ENCODE results near the gene ZNF430. TPM values are rescaled to one million over a fixed set of nuclear protein-coding genes. Genes with fewer than 3 reads are reported as not detected.

Gene ZNF430
- total RNA-seq, 2 donors from 2014 or later: 14.0 to 14.6 TPM

DNA sequence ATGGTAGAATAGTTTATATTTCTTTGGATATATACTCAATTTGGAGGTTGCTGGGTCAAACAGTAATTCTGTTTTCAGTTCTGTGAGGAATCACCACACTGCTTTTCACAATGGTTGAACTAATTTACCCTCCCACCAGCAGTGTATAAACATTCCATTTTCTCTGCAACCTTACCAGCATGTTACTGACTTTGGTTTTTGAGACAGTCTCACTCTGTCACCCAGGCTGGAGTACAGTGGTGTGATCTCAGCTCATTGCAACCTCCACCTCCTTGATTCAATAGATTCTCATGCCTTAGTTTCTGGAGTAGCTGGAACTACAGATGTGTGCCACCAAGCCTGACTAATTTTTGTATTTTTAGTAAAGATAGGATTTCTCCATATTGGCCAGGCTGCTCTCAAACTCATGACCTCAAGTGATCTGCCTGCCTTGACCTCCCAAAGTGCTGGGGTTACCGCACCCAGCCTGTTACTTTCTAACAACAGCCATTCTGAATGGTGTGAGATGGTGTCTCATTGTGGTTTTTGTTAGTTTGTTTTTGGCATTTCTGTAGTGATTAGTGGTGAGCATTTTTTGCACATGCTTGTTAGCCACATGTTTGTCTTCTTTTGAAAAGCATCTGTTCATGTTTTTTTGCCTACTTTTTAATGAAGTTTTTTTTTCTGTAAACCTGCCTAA, 74.0 kb downstream of the ZNF430 start:
- TF ChIP-seq, protein P1, sequence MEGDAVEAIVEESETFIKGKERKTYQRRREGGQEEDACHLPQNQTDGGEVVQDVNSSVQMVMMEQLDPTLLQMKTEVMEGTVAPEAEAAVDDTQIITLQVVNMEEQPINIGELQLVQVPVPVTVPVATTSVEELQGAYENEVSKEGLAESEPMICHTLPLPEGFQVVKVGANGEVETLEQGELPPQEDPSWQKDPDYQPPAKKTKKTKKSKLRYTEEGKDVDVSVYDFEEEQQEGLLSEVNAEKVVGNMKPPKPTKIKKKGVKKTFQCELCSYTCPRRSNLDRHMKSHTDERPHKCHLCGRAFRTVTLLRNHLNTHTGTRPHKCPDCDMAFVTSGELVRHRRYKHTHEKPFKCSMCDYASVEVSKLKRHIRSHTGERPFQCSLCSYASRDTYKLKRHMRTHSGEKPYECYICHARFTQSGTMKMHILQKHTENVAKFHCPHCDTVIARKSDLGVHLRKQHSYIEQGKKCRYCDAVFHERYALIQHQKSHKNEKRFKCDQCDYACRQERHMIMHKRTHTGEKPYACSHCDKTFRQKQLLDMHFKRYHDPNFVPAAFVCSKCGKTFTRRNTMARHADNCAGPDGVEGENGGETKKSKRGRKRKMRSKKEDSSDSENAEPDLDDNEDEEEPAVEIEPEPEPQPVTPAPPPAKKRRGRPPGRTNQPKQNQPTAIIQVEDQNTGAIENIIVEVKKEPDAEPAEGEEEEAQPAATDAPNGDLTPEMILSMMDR (conservative IDR thresholded peaks at IDR 0.05): no peak
- H3K9ac ChIP-seq (ENCODE audit: extremely low read depth, low read length, poor library complexity, severe bottlenecking): no peak overlapping the region
- no peak for DNase-seq
- H3K27ac ChIP-seq (ENCODE audit: low read depth, low read length): no peak overlapping the region
- H3K36me3 ChIP-seq (ENCODE audit: control insufficient read depth, insufficient read depth, low read length): peaks cover 85% of the 10 kb centered on the region
- H3K27me3 ChIP-seq (ENCODE audit: control insufficient read depth, insufficient read depth, low read length, poor library complexity, severe bottlenecking): no peaks in the 10 kb centered on the region
- 83 to 100% methylated on average over 1 of the region's 1 CpG for WGBS, 2 experiments (ENCODE audit: insufficient coverage in 1 of 2, insufficient read length in 1 of 2)
- Mint-ChIP-seq H3K4me3 (no peak overlapping the region), H3K27ac (no peak overlapping the region), H3K27me3 (ENCODE audit: insufficient read depth) (no peaks in the 10 kb centered on the region), H3K4me1 (peaks cover 22% of the 10 kb centered on the region), H3K36me3 (ENCODE audit: low read depth) (peaks cover 66% of the 10 kb centered on the region), H3K9me3 (peaks cover 3% of the 10 kb centered on the region)
- peaks cover 4% of the 10 kb centered on the region for H3K9me3 ChIP-seq (ENCODE audit: control insufficient read depth, low read length)
- H3K4me1 ChIP-seq (ENCODE audit: control insufficient read depth, insufficient read depth, low read length): peaks cover 2% of the 10 kb centered on the region
- no peak overlapping the region for H3K4me3 ChIP-seq (ENCODE audit: low read length)

DNA sequence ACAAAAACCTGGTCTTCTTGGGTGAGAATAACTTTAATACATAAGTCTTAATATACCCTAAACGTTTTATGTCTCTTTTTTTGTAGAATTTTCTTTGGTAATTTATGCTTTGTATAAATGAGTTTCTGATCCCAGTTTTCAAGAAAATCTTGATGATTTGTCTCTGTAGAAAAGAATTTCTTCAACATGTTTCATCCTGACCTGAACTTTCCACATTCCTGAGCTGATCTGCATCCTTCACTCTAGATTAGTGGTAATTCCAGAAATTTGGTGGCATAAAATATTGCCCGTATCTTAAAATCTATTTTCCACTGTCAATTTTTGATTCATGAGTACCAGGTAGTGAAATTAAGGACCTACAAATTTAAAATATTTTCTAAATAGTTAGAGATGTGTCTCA, 77.8 kb downstream of the ZNF430 start:
- no peak overlapping the region for H3K9ac ChIP-seq (ENCODE audit: extremely low read depth, low read length, poor library complexity, severe bottlenecking)
- no peak overlapping the region for H3K4me3 Mint-ChIP-seq
- H3K4me1 Mint-ChIP-seq: no peaks in the 10 kb centered on the region
- H3K4me1 ChIP-seq (ENCODE audit: control insufficient read depth, insufficient read depth, low read length): no peaks in the 10 kb centered on the region
- no peaks in the 10 kb centered on the region for H3K9me3 ChIP-seq (ENCODE audit: control insufficient read depth, low read length)
- peaks cover 3% of the 10 kb centered on the region for H3K9me3 Mint-ChIP-seq
- WGBS, 2 experiments (ENCODE audit: insufficient coverage in 1 of 2, insufficient read length in 1 of 2): 100% methylated on average over 1 of the region's 2 CpGs; no CpG with 5 or more reads in 1 of the 2 experiments
- no peak overlapping the region for H3K27ac Mint-ChIP-seq
- H3K4me3 ChIP-seq (ENCODE audit: low read length): no peak overlapping the region
- TF ChIP-seq, protein P1 (conservative IDR thresholded peaks at IDR 0.05): no peak
- H3K36me3 Mint-ChIP-seq (ENCODE audit: low read depth): peaks cover 68% of the 10 kb centered on the region
- DNase-seq: no peak
- H3K27me3 ChIP-seq (ENCODE audit: control insufficient read depth, insufficient read depth, low read length, poor library complexity, severe bottlenecking): no peaks in the 10 kb centered on the region
- H3K36me3 ChIP-seq (ENCODE audit: control insufficient read depth, insufficient read depth, low read length): peaks cover 88% of the 10 kb centered on the region
- H3K27ac ChIP-seq (ENCODE audit: low read depth, low read length): no peak overlapping the region
- H3K27me3 Mint-ChIP-seq (ENCODE audit: insufficient read depth): no peaks in the 10 kb centered on the region

DNA sequence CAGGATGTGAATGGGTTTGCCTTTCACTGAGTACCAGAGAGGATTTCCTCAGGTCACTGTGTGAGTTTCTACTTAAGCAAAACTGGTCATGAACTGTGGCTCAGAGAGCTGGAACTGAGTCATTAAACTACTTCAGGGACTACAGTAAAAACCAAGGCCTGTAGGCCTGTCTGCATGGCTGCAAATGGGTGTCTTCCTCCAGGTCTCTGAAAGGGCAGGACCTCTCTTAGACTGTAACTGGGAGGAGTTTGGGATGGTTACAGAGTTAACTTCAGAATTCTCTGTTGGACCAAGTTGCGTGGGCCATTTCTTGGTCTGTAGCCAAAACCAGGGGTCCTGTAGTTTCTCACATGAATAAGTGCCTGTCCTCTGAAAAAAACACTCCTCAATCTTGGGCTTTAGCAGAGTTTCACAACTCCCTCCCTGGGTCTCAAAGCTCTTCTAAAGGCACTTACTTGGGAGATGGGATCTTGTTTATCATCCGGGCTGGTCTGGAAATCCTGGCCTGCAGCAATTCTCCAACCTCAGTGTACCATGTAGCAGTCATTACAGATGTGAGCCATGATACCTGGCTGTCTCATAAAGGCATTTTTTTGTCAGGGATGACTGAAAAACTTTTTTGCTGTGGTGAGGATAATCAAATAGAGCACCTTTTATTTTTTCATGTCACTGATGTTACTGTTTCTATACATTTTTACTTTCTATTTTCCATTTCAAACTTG, 81.2 kb downstream of the ZNF430 start:
- Histone ChIP-seq H3K36me3 (ENCODE audit: control insufficient read depth, insufficient read depth, low read length) (peaks cover 85% of the 10 kb centered on the region), H3K4me3 (ENCODE audit: low read length) (no peak overlapping the region), H3K9ac (ENCODE audit: extremely low read depth, low read length, poor library complexity, severe bottlenecking) (no peak overlapping the region), H3K27me3 (ENCODE audit: control insufficient read depth, insufficient read depth, low read length, poor library complexity, severe bottlenecking) (no peaks in the 10 kb centered on the region), H3K4me1 (ENCODE audit: control insufficient read depth, insufficient read depth, low read length) (no peaks in the 10 kb centered on the region), H3K27ac (ENCODE audit: low read depth, low read length) (no peak overlapping the region), H3K9me3 (ENCODE audit: control insufficient read depth, low read length) (no peaks in the 10 kb centered on the region)
- H3K9me3 Mint-ChIP-seq: no peaks in the 10 kb centered on the region
- no peak overlapping the region for H3K4me3 Mint-ChIP-seq
- DNase-seq: no peak
- H3K27ac Mint-ChIP-seq: peak overlapping the region; percentile 25
- no peaks in the 10 kb centered on the region for H3K4me1 Mint-ChIP-seq
- peaks cover 73% of the 10 kb centered on the region for H3K36me3 Mint-ChIP-seq (ENCODE audit: low read depth)
- WGBS, 2 experiments (ENCODE audit: insufficient coverage in 1 of 2, insufficient read length in 1 of 2): 88 to 93% methylated on average over 2 of the region's 2 CpGs
- TF ChIP-seq, protein P1 (conservative IDR thresholded peaks at IDR 0.05): no peak
- no peaks in the 10 kb centered on the region for H3K27me3 Mint-ChIP-seq (ENCODE audit: insufficient read depth)

Data from endodermal cell (in vitro differentiated cells).